Endothelial cell of umbilical vein (primary cell): ENCODE measurements around the gene LAX1. TPM values are rescaled to one million over a fixed set of nuclear protein-coding genes. Genes with fewer than 3 reads are reported as not detected.
A peak's percentile ranks its signal among the peaks of the same experiment; 100 is the strongest.

ENCODE experiments used
- BruUV-seq: library from RNA; stranded (reverse); fragments of 400-500 nt; replicated peaks from 2 replicates; lab custom pipeline; 2021; lab: Mats Ljungman, UMichigan
- CTCF ChIA-PET: fragments of 300-600, 350-600 bp; sonication (Branson Sonifier 250); formaldehyde crosslinking; loops from one replicate; lab custom pipeline; 2021; ENCODE audit warnings: antibody characterized with exemption, inconsistent platforms; lab: Charles Lee
- POLR2A ChIA-PET: fragments of 300-600, 350-600 bp; sonication (Branson Sonifier 250); formaldehyde crosslinking; loops from one replicate; lab custom pipeline; 2021; ENCODE audit warnings: antibody characterized with exemption, inconsistent platforms; lab: Charles Lee
- DNase-seq: peaks from one replicate; pipeline ENCODE4 v3.0.0-alpha.2; 2011; ENCODE audit warnings: low read depth, low spot score
- FAIRE-seq: peaks from 2 replicates; lab custom pipeline; 2011; peaks lifted over from hg19 to GRCh38; lab: Jason Lieb, UNC
- H2AFZ ChIP-seq: 2 replicates; pipeline ENCODE4 v1.6.0; 2012; ENCODE audit warnings: low read depth, low read length, control low read depth, inconsistent platforms
- H3K27ac ChIP-seq: 2 replicates; pipeline ENCODE4 v1.5.1; 2011; ENCODE audit warnings: low read depth, mild to moderate bottlenecking, control low read depth, low read length, moderate library complexity; ENCODE audit not compliant: insufficient read depth
- H3K27me3 ChIP-seq, 2 experiments: 2 replicates each; pipeline versions ENCODE4 v1.6.0 to v1.6.1; 2011; ENCODE audit warnings: low read length in 2 of 2, mixed read lengths in 1 of 2; ENCODE audit not compliant: control insufficient read depth in 2 of 2, insufficient read depth in 2 of 2
- H3K36me3 ChIP-seq, 2 experiments: 2 replicates in 1 of 2; 3 replicates in 1 of 2; pipeline ENCODE4 v1.5.1; 2011; ENCODE audit warnings: low read length in 2 of 2, mild to moderate bottlenecking in 1 of 2, moderate library complexity in 1 of 2; ENCODE audit not compliant: control insufficient read depth in 2 of 2, insufficient read depth in 2 of 2; ENCODE audit errors: extremely low read depth in 1 of 2
- H3K4me1 ChIP-seq: 3 replicates; pipeline ENCODE4 v1.5.1; 2011; ENCODE audit warnings: mild to moderate bottlenecking, low read length; ENCODE audit not compliant: control insufficient read depth, insufficient read depth; ENCODE audit errors: extremely low read depth
- H3K4me2 ChIP-seq: 2 replicates; pipeline ENCODE4 v1.6.1; 2011; ENCODE audit warnings: low read length, control low read depth, mixed read lengths; ENCODE audit not compliant: insufficient read depth
- H3K4me3 ChIP-seq, 3 experiments: fragments of 200-600 bp in 1 of 3; sonication (generic), shearing (Covaris generic) in 1 of 3; replicated peaks in 1 of 3; 2 replicates each; pipeline ENCODE4 v1.5.1; 2011 to 2016; ENCODE audit warnings: control low read depth in 3 of 3, low read length in 3 of 3, mild to moderate bottlenecking in 2 of 3, inconsistent platforms in 1 of 3, low read depth in 1 of 3, moderate library complexity in 1 of 3; ENCODE audit not compliant: insufficient read depth in 1 of 3
- H3K79me2 ChIP-seq: 2 replicates; pipeline ENCODE4 v1.6.0; 2012; ENCODE audit warnings: low read length, inconsistent platforms; ENCODE audit not compliant: control insufficient read depth, insufficient read depth
- H3K9ac ChIP-seq: replicated peaks from 2 replicates; pipeline ENCODE3; 2011; ENCODE audit warnings: low read length, control low read depth; ENCODE audit not compliant: insufficient read depth; ENCODE audit errors: extremely low read depth
- H3K9me1 ChIP-seq: replicated peaks from 3 replicates; pipeline ENCODE4 v1.6.0; 2011; ENCODE audit warnings: mild to moderate bottlenecking, low read length; ENCODE audit not compliant: control insufficient read depth, insufficient read depth; ENCODE audit errors: extremely low read depth
- H3K9me3 ChIP-seq: replicated peaks from 2 replicates; pipeline ENCODE4 v1.5.1; 2012; ENCODE audit warnings: low read length, inconsistent platforms; ENCODE audit not compliant: control insufficient read depth, insufficient read depth
- H4K20me1 ChIP-seq: replicated peaks from 2 replicates; pipeline ENCODE3; 2011; ENCODE audit warnings: mild to moderate bottlenecking, low read length; ENCODE audit not compliant: control insufficient read depth, insufficient read depth; ENCODE audit errors: extremely low read depth
- CTCF ChIP-seq, 2 donors: IDR thresholded peaks; 1 replicate in 1 of 2; 2 replicates in 1 of 2; pipeline ENCODE4 v1.5.1; 2011; ENCODE audit warnings: low read length in 2 of 2, mild to moderate bottlenecking in 2 of 2, moderate library complexity in 2 of 2, control low read depth in 1 of 2, inconsistent platforms in 1 of 2, low read depth in 1 of 2; ENCODE audit not compliant: insufficient read depth in 1 of 2; ENCODE audit errors: extremely low read depth in 1 of 2
- FOS ChIP-seq: IDR thresholded peaks from 2 replicates; pipeline ENCODE4 v1.6.1; 2011; ENCODE audit warnings: mild to moderate bottlenecking, low read length, moderate library complexity, borderline replicate concordance; ENCODE audit not compliant: insufficient read depth
- GATA2 ChIP-seq: IDR thresholded peaks from 2 replicates; pipeline ENCODE4 v1.7.0; 2011; ENCODE audit warnings: low read depth, mild to moderate bottlenecking, moderate library complexity, mixed read lengths, low read length; ENCODE audit not compliant: insufficient read length, insufficient read depth
- JUN ChIP-seq: IDR thresholded peaks from 2 replicates; pipeline ENCODE4 v1.6.1; 2011; ENCODE audit warnings: borderline replicate concordance, low read depth; ENCODE audit not compliant: insufficient read length, insufficient read depth
- MAX ChIP-seq: IDR thresholded peaks from 2 replicates; pipeline ENCODE4 v1.6.1; 2011; ENCODE audit not compliant: insufficient read depth, insufficient read length
- MYC ChIP-seq: IDR thresholded peaks from one replicate; pipeline ENCODE4 v1.6.1; 2011; ENCODE audit warnings: mild to moderate bottlenecking, low read depth, low read length
- POLR2AphosphoS5 ChIP-seq: IDR thresholded peaks from 2 replicates; pipeline ENCODE4 v1.6.1; 2012; ENCODE audit warnings: low read depth, mild to moderate bottlenecking, control low read depth, low read length, moderate library complexity; ENCODE audit not compliant: insufficient read depth
- dilution Hi-C: fragments of 300-500 bp; cut with MboI; formaldehyde crosslinking; loops from one replicate; pipeline ENCODE4 v1.15.0; 2019; ENCODE audit warnings: low sequenced_read_pairs; ENCODE audit not compliant: extremely low pct_ligation_motif_present
- intact Hi-C: fragments of 100-400 bp; cut with micrococcal nuclease; formaldehyde crosslinking; loops from one replicate; pipeline ENCODE4 v1.10.0; 2022
- polyA plus RNA-seq, 4 experiments: library from polyadenylated mRNA; depleted of rRNA in 3 of 4; stranded (reverse) in 3 of 4; unstranded in 1 of 4; fragments of >200 nt; gene quantifications; 2 replicates each; pipeline versions ENCODE4 v1.2.1 to v1.2.3, GENCODE V29; 2011 to 2012; ENCODE audit warnings: missing spikeins in 1 of 4
- total RNA-seq: library from RNA; stranded (reverse); gene quantifications from 2 replicates; pipeline ENCODE4 v1.2.3, GENCODE V29; 2021

The LAX1 gene
- total and polyA plus RNA-seq, 2 donors (not counting 3 experiments of a cell fraction or from before 2014, with no cell fraction given) = not detected

- POLR2A ChIA-PET = interaction anchor here (0.7 kb wide), 1 partner anchor 86 kb away, joined by 3 read pairs; no protein-coding TSS in a partner anchor
- Histone ChIP-seq H3K4me3 (peak overlapping the region in 1 of 3 experiments; percentile 35), H3K79me2 (peaks cover 40% of the 10 kb centered on the region), H3K36me3 (peaks cover 12 to 14% of the 10 kb centered on the region in 2 experiments), H2AFZ (peak overlapping the region; percentile 50), H3K9me1 (no peaks in the 10 kb centered on the region), H3K27me3 (no peaks in the 10 kb centered on the region), H3K9me3 (no peaks in the 10 kb centered on the region), H3K9ac (peak overlapping the region; percentile 98), H3K27ac (peak overlapping the region; percentile 56), H3K4me1 (peaks cover 18% of the 10 kb centered on the region), H4K20me1 (peaks cover 16% of the 10 kb centered on the region), H3K4me2 (peak overlapping the region; percentile 69)
- CTCF ChIA-PET = no interaction called here
- DNase-seq (no peak), FAIRE-seq (no peak)
- TSS peak; percentile 83 for BruUV-seq
- TF ChIP-seq MAX (no peak), POLR2AphosphoS5 (no peak), FOS (no peak), JUN (no peak), GATA2 (no peak), CTCF (IDR thresholded peaks at IDR 0.05; ENCODE audit: extremely low read depth in 1 of 2, insufficient read depth in 1 of 2, low read depth in 1 of 2, low read length in 2 of 2) (no peak), MYC (no peak)
- dilution Hi-C loops (no loop called here), intact Hi-C loops (loop anchor here (1.0 to 5.0 kb wide), 2 partner anchors 168 to 283 kb away; partner anchors contain the start of gene ATP2B4)
Observed at GRCh38 chr1:203794764-203795440, 29.9 kb downstream of the LAX1 start.
